ENCODE measurements around the gene PTGES3L.

PTGES3L gene

DNA sequence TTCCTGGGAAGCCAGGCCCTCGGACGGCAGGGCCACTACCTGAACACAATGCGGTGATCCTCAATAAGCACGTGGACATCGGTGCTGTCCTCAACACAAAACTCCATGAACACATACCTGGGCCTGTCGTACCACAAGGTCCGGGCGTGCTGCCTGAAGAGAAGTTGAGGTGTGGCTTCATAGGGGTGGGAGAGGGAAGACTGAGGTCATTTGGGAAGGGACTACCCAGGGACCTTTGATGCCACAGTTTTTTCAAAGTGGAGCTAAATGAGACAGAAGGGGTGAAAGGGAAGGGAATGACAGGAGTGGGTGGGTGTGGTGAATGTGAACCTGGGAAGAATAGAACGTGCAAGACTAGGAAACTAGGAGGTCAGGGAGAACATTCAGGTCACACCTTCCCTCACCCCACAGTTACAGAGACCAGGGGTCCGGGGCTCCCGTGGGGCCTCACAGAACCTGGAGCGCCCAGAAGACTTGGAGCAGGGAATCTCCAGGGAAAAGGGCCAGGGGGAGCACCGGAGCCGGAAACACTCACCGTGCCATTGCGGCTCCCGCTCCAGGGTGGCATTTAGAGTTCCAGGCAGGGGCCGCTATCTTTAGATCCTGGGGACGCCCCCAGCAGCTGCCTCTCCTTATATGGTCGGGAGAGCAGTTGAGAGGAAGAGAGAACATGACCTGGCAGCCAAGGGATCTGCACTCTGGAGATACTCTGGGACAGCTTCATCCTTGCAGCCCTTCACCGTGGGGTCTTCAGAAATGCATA lies at the start of gene PTGES3L:
TSS of gene PTGES3L (minus strand) at position 570 of the 763 bp plus-strand sequence. CDS start at position 543, 27 bp downstream.
- DNase-seq: no peak

DNA sequence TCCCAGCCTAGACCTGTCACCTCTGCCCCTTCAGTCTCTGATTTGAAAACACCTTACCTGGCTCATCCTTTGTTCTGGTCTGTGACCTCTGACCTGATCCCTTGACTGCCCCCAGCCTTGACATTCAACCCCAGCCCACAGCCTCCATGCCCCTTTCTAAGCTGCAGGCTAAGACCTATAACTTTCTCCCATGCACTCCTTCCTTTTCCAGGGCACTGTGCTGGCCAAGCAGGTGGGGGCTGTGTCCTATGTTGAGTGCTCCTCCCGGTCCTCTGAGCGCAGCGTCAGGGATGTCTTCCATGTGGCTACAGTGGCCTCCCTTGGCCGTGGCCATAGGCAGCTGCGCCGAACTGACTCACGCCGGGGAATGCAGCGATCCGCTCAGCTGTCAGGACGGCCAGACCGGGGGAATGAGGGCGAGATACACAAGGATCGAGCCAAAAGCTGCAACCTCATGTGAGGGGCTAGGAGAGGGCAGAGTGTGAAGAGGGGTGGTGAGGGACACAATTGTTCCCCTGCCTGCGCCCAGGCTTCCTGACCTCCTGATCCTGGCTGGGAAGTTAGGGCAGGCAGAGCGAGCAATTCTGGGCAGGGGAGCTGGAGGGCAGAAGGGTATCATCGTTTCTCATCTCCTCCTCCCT lies 48.5 kb upstream of the PTGES3L start:
- no peak for DNase-seq

DNA sequence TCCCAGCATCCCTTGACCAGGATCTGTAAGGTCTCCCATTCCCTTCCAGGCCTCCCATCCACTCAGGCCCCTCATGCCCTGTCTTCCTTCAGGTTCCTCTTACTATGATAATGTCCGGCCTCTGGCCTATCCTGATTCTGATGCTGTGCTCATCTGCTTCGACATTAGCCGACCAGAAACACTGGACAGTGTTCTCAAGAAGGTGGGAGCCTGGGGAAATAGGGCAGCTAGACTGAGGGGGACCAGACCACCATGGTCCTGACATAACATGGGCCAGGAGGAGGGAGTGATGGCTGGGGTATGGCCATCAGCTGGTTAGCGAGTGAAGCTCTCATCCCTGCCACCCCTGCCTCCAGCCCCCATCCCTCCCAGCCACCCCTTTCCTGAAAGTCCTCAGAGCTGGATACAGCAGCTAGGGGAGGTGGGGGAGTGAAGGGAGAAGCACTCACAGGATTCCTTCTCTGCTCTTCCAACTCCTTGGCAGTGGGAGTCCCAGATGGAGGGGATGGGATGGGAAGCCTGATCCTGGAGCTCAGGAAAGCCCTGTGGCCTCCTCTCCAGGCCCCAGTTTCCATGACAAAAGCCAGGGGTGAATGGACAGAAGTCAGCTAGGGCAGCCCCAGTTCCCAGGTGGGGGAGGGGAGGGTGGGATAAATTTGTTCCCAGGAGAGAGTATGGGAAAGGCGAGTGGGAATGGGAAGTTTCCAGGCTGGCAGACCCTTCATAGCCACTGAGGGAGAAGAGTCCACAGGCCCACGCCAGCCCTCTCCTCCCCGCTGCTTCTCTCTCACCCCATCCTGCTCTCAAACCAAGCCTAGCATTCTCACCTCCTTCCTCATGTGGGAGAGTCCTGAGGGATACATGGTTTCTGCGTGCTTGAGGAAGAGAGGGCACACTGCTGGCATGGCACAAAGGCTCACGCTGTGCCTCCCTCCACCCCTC lies 47.5 kb upstream of the PTGES3L start:
- no peak for DNase-seq

DNA sequence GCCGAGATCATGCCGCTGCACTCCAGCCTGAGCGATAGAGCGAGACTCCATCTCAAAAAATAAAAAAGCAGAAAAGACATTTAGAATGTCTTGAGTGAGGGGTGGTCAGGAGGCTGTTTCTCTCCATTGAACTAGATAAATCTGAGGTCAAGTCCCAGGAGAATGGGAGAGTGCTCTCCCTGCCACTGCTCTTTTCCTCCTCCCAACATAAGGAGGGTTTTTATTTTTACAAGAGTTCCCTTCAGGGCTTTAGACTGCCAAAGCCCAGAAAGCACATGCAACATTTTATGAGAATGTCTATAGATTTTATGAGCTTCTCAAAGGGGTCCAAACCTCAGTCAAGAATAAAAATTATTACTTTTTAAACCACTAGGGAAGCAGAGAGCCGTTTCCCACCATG lies 46.7 kb upstream of the PTGES3L start:
- no peak for DNase-seq

DNA sequence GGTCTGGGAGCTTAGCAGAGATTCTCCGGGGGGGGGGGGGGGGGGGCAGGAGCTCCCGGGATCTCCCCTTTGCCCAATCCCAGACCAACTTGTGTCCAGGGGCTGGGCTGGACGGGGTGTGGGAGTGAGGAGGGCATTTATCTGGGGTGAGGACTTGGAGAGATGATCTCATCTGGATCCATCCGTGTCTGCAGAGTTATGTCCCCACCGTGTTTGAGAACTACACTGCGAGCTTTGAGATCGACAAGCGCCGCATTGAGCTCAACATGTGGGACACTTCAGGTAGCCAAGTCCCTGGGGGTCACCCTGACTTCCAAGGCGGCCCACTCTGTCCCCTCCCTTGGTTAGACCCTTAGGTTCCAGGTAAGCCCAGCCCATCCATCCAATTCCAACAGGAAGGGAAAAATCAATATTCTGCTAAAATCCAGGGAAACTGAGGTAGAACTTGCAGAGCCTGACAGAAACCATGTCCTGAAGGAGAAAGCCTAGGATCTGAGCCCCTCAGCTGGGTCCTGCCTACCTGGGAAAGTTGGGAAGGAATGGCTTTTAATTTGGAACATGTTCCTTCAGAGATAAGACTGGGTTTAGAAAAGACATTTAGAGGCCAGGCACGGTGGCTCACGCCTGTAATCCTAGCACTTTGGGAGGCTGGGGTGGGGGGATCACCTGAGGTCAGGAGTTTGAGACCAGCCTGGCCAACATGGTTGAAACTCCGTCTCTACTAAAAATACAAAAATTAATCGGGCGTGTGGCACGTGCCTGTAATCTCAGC lies 46.1 kb upstream of the PTGES3L start:
- DNase-seq: no peak

DNA sequence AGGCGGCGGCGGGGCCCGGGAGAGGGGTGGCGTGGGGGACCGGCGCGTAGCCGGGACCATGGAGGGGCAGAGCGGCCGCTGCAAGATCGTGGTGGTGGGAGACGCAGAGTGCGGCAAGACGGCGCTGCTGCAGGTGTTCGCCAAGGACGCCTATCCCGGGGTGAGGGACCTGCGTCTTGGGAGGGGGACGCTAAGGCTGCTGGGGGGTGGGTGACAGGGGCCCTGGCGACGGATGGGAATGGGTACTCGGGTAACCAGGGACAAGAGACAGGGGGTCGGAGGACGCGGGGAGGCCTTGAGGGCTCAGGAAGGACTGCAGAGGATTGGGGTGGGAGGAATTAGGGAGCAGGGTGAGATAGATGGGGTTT lies 45.4 kb upstream of the PTGES3L start:
- DNase-seq: no peak

DNA sequence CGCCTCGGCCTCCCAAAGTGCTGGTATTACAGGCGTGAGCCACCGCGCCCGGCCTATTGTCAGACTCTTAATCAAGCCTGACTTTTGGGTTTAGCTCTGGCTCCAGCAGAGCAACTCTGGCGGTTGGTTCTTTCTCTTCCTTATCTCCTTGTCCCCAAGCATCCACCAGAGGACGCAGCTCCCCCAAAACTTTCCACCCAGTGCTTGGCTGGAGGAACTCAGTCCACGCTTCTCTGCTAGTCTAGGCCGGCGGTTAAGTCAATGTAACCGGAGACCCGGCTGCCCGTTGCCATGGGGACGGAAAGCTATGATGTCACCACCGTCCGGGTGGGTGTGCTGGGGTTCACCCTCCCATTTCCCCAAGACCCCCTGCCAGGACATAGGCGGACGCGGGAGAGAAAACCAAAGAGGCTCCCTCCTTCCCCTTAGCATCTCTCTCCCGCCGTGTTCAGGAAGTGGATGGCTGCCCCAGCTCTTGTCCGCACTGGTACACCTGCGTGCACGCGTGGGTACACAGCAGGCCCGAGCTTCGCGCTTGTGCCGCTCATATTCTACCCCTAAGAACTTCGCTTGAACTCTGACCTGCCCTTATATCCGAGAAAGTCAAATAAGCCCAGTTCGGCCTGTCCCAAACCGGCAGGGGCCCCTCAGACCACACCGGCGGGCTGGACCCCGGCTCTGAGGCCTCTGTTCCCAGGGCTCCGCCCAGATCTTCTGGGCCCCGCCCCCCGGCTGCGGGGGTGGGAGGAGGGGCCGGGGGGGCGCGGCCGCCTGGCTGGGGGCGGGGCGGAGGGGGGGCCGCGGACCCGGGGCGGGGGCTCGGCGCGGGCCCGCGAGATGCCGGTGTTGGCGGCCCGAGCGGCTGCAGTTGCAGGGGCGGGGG lies 44.8 kb upstream of the PTGES3L start, which contains the start of gene RND2:
TSS of gene RND2 (plus strand) at position 825 of the 883 bp plus-strand sequence. CDS start 117 bp downstream, outside the sequence.
- DNase-seq: peak; percentile 90

DNA sequence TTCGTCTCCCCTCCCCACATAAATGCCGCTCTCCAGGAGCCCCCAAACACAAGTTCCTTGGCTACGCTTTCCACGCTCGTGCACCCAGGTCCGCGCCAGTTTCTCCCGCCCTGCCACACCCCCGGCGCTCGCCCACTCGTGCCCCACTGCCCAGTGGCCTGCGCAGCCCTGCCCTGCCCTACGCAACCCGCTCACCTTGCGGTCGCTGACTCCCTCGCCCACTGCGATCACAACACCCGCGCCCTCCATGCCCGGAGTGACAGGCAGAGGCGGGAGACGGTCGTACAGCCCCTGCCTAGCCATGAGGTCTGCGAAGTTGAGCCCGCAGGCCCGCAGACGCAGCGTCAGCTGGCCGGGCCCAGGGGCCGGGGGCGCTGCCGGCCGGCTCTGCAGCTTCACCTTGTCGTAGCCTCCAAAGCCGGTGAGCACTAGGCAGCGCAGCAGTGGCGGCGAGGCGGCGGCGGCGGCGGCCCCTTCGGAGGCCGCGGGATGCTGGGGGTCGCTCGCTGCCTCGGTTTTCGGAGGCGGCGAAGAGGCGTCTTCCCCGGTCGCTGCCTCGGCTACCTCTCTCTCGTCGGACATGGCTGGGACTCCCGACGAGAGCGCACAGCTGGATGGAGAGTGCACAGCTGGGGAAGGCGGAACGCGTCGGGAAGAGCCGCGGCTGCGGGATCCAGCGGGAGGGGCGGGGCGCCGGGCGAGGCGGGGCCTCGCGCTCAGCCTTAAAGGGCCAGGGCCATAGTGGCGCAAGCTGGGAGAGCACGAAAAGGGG lies 42.0 kb upstream of the PTGES3L start, which contains the start of gene VAT1:
TSS of gene VAT1 (minus strand) at position 645 of the 772 bp plus-strand sequence. CDS start at position 582, 63 bp downstream.
- peak; percentile 69 for DNase-seq

DNA sequence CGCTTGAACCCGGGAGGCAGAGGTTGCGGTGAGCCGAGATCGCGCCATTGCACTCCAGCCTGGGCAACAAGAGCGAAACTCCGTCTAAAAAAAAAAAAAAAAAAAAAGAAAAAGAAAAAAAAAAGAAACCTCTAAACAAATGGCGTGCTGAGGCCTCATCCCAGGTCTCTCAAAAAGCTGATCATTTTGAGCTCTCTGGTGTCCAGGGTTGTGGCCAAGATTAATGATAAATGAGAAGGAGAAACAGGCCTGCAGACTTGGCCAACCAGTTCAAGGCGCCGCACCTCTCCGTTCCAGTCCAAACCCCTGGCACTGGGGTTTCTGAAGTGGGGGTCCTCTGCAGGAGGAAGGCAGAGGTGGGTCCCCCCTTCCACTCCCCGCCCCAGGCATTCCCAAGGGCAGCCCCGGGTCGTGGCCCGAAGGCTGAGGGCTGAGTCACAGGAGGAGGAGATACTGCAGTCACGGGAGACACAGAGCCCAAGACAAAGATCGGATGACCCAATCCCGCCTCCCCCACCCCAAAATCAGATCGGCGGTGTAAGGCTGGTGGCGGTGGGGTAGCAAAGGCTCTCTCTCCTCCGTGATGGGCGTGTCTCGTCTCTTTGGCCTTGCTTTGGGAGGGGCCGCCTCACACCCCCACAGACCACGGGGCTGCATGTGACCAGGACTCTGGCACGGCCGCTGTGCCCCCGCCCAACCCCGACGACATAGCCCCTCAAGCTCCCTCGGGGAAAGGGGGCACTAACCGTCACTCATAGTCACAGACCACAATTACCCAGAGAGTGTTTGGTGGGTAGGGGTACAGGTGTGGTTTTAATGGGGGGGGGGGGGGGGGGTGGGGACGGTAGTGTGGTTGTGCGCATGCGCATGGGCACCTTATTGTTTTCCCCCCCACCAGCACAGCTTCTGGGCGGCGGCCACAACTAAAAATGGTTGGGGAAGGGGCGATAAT lies 41.2 kb upstream of the PTGES3L start:
- no peak for DNase-seq

DNA sequence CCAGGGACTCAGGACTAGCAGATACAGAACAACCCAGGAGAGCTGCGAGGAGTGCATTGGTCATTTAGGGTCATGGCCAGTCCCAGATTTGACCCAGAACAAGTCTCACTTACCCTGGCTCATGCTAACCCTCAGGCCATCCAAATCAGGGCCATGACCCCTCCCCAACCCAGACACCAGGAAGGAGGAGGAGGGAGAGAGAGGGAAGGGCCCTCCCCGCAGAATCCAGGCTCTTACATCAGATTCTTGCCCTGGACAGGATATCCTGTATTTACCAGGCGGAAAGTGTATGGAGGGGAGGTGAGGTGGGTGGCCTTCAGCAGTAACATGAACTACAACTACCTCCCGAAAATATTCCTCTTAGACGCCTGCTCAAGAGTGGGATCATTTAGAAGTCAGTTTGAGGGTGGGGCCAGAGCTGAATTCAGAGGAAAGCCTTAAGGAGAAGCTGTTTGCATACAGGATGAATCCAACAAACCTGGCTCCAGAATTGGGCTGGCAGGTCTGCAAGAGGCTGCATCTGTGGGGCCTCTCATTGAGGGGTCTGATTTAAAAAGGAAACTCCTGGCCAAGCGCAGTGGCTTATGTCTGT lies 40.2 kb upstream of the PTGES3L start:
- no peak for DNase-seq

DNA sequence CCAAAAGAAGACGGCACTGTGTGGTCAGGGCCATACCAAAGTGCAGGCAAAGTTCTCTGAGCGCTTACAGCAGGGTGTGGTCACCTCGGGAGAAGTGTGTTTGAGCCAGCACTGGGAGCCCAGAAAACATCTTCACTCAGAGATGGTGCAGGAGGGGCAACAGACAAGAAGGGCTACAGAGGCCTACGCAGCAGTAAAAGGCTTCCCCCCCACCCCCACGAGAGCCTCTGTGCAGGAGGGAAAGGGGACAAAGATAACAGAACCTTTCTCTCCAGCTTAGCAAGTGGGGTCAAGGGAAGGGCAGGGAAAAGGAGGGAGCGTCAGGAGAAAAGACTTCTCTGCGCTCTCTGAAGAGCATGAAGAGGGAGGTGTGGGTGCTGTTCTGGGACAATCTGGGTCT lies 39.5 kb upstream of the PTGES3L start:
- DNase-seq: no peak

DNA sequence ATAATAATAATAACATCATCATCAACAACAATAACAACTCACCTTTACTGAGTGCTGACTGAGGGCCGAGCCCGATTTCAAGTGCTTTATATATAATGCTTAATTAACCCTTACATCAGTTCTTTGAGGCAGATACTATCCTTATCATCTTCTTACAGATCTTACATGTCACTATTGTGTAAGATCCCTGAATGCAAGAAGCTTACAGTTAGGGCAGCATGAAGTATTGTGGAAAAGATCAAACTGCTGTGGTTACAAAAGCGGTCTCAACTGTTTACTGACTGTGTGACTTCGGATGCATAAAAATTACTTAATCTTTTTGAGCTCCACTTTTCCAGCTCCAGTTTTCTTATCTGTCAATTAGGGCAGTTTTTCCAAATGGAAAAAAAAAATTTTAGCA lies 39.1 kb upstream of the PTGES3L start:
- DNase-seq: no peak

DNA sequence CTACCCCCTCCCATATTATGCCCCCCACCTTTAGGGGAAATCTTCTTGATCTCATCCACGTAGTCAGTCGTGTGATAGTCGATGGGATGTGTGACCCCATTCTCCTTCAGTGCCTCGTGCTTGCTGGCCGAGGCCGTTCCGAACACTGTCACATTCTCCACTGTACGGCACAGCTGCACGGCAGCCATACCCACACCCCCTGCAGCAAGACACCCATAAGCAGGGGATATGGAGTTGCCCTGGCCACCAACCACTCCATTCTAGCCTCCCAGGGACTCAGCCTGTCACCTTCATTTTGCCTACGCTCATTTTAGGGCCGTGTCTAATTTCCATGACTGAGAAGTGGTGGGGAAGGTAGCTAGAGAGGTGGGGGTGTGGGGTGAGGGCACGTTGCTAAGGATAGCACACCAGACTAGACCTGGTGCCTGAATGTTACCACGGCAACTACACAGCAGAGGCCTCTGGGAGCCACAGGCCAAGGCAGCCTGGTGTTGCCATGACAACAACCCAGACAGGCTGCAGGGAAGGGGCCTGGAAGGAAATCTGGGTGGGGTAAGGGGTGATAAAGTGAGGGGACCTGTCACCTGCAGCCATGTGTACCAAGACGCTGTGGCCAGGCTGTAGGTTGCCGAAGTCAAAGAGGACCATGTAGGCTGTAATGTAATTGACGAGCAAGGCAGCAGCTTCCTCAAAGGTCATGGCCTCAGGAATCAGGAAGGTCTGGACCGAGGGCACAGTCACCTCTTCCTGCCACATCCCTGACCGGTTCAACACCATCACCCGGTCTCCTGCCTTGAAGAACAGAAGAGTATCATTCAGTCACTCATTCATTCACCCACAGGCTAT lies 38.4 kb upstream of the PTGES3L start:
- peak; percentile 10 for DNase-seq

DNA sequence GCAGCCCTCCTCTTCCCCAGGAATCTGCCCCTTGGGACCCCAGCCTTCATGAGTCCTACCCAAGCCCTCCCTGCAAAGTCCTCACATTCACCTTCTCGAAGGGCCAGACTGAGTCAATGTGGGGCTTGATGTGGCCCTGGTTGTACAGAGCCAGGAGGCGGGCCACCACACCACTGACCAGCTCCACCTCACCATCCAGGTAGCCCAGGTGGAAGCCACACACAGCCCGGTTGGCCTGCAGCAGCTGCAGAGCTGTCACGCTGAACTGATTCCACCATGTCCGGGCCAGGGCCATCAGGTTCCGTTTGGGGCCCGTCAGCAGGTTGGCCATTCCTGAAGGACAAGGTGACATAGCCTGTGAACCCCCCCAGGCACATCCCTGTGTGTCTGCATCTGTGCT lies 36.3 kb upstream of the PTGES3L start:
- DNase-seq: no peak

DNA sequence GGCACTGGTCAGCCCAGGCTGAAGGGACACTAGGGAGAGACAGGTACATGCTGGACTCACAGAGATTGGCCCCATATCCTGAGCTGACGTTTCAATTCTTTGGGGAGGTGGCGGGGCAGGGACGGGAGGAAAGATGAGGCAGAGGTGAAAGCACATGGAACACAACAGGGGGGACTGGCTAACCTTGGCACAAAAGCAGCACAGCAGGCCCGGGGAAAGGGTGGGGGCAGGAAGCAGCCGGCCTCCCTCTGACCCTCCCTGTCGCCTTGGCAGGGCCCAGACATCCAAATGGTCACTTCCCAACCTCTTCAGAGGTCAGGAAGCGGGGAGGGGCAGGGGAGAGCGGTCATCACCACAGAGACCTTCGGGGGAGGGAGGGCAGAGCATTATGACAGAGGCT lies 35.7 kb upstream of the PTGES3L start:
- no peak for DNase-seq

DNA sequence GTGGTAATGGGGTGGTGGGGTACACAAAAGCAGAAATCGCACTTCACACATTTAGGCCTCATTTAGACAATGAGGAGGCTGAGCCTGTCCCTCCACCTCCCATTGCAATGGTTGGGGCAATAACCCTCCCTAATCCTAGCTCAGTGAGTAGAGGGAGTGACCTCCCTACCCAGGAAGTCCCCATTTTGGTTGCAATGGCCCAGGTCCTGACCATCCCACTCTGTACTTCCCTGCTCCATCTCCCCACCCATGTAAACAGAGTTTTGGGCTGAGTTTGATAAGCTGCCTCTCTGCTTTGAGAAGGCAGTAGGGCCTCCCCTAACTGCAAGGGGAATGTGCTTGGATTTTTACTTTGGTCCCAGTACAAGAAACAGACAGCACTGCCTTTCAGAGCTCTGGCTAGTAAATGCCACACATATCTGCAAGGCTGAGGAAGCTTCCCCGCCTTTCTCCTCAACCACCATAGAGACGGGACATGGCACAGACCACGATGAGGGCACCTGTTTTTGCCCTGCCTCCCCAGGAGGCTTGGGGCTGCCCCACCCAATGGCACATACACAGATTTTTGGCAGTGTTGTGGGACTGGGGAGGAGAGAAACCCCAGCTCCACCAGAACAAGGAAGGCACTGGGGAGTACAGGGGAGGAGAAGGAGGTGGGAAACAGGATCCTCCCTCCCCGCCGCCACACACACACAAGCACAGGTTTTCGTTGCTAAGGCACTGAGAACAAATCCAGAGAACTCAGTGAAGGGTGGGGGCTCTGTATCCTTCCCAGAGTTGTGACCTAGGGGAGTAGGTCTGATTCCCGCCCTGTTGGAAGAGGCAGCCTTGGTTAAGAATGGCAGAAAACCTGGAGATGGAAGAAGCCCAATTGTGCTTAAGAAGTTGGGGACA lies 35.0 kb upstream of the PTGES3L start:
- DNase-seq: no peak

All from midbrain (tissue), 1 donor.